Uterus (tissue), 2 donors: Measurements from ENCODE around the gene GTF2H2C.

Experiments used
- POLR2A ChIP-seq, 2 donors: fragments of 450-650 bp; IDR thresholded peaks; one replicate each; pipeline ENCODE4 v1.6.1; 2016; ENCODE audit warnings: antibody characterized with exemption in 2 of 2, mild to moderate bottlenecking in 1 of 2, moderate library complexity in 1 of 2
- TF ChIP-seq, protein P1 (sequence below), 4 experiments: fragments of 200-600 bp in 2 of 4; fragments of 450-650 bp in 2 of 4; sonication (generic) in 2 of 4; IDR thresholded peaks; one replicate each; pipeline ENCODE4 v1.5.1; 2016 to 2019; ENCODE audit warnings: antibody characterized with exemption in 4 of 4, mild to moderate bottlenecking in 2 of 4, moderate library complexity in 1 of 4

DNA sequence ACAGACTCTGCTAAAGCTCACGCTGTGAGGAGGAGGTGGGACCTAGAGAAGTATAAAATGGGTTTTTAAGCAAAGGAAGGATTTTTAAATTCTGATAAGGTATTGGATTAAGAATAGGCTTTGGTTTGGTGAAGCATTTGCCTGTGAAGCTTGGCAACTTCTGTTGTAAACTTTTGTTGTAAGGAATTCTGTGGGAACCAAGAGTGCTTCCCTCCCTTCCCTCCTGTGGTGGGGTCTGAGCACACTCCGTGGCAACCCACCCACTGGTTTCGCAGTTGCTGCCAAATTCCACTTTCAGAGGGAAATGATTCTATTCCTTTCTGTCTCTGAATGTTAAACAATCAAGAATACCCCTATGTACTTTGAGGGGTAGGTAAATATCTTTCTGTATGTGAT lies 28.6 kb upstream of the GTF2H2C start:
- TF ChIP-seq, protein P1, sequence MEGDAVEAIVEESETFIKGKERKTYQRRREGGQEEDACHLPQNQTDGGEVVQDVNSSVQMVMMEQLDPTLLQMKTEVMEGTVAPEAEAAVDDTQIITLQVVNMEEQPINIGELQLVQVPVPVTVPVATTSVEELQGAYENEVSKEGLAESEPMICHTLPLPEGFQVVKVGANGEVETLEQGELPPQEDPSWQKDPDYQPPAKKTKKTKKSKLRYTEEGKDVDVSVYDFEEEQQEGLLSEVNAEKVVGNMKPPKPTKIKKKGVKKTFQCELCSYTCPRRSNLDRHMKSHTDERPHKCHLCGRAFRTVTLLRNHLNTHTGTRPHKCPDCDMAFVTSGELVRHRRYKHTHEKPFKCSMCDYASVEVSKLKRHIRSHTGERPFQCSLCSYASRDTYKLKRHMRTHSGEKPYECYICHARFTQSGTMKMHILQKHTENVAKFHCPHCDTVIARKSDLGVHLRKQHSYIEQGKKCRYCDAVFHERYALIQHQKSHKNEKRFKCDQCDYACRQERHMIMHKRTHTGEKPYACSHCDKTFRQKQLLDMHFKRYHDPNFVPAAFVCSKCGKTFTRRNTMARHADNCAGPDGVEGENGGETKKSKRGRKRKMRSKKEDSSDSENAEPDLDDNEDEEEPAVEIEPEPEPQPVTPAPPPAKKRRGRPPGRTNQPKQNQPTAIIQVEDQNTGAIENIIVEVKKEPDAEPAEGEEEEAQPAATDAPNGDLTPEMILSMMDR (IDR thresholded peaks at IDR 0.05) = no peak
- no peak for TF ChIP-seq POLR2A (IDR thresholded peaks at IDR 0.05)
